BLaER1 (cell line): ENCODE measurements around the gene FAM111B.
"Not testable (repeated sequence)": the region's sequence is repeated elsewhere in the genome, so short reads cannot be mapped to it uniquely, and the experiment has no call there.

ENCODE experiments used
- H3K27ac ChIP-seq: shearing (Covaris generic); formaldehyde crosslinking; 2 replicates; pipeline ENCODE4 v1.8.1; 2022
- H3K27me3 ChIP-seq: shearing (Covaris generic); formaldehyde crosslinking; 2 replicates; pipeline ENCODE4 v1.8.1; 2022
- H3K36me3 ChIP-seq: shearing (Covaris generic); formaldehyde crosslinking; 2 replicates; pipeline ENCODE4 v1.8.1; 2022
- H3K4me1 ChIP-seq: shearing (Covaris generic); formaldehyde crosslinking; 2 replicates; pipeline ENCODE4 v1.8.1; 2022
- H3K4me2 ChIP-seq: shearing (Covaris generic); formaldehyde crosslinking; 2 replicates; pipeline ENCODE4 v1.8.1; 2022
- H3K4me3 ChIP-seq: shearing (Covaris generic); formaldehyde crosslinking; 2 replicates; pipeline ENCODE4 v1.8.1; 2022
- H3K9ac ChIP-seq: shearing (Covaris generic); formaldehyde crosslinking; 2 replicates; pipeline ENCODE4 v1.8.1; 2022
- H3K9me3 ChIP-seq: shearing (Covaris generic); formaldehyde crosslinking; 2 replicates; pipeline ENCODE4 v1.8.1; 2022
- H4K20me1 ChIP-seq: shearing (Covaris generic); formaldehyde crosslinking; 2 replicates; pipeline ENCODE4 v1.8.1; 2022
- Cebpa-rat ChIP-seq: shearing (Covaris generic); IDR thresholded peaks from 2 replicates; pipeline ENCODE4 v1.8.1; 2022

Gene FAM111B

GRCh38 chr11:59102259-59102765 is 4.7 kb upstream of the FAM111B start:
- H3K36me3 ChIP-seq = no peaks in the 10 kb centered on the region
- H4K20me1 ChIP-seq = no peaks in the 10 kb centered on the region
- no peak for TF ChIP-seq Cebpa-rat
- no peak overlapping the region; the same call in 1 of the 2 replicates for H3K9ac ChIP-seq
- no peaks in the 10 kb centered on the region for H3K9me3 ChIP-seq
- H3K4me3 ChIP-seq = peak overlapping the region; percentile 61
- H3K4me2 ChIP-seq = peak overlapping the region; percentile 72
- no peak overlapping the region for H3K27ac ChIP-seq
- H3K4me1 ChIP-seq = peaks cover 24% of the 10 kb centered on the region
- H3K27me3 ChIP-seq = no peaks in the 10 kb centered on the region

- not testable (repeated sequence) for H4K20me1 ChIP-seq, H3K9me3 ChIP-seq, H3K27me3 ChIP-seq
- Histone ChIP-seq H3K4me1 (peaks cover 52% of the 10 kb centered on the region), H3K36me3 (peaks cover 29% of the 10 kb centered on the region), H3K27ac (peak overlapping the region; percentile 78), H3K9ac (peak overlapping the region; percentile 83), H3K4me3 (peak overlapping the region; percentile 71), H3K4me2 (peak overlapping the region; percentile 87)
Observed at GRCh38 chr11:59107721-59108120, 684 bp downstream of the FAM111B start.

- Histone ChIP-seq H3K4me1 (peaks cover 36% of the 10 kb centered on the region), H3K27ac (no peak overlapping the region), H3K4me2 (no peak overlapping the region), H3K9me3 (peaks cover 44% of the 10 kb centered on the region), H3K36me3 (peaks cover 77% of the 10 kb centered on the region), H3K4me3 (no peak overlapping the region), H4K20me1 (no peaks in the 10 kb centered on the region), H3K9ac (no peak overlapping the region), H3K27me3 (no peaks in the 10 kb centered on the region)
- TF ChIP-seq Cebpa-rat = no peak
Observed at GRCh38 chr11:59112494-59112893, 5.5 kb downstream of the FAM111B start.

- Histone ChIP-seq H3K9ac (no peak overlapping the region), H3K27me3 (no peaks in the 10 kb centered on the region), H3K36me3 (peaks cover 94% of the 10 kb centered on the region), H3K9me3 (peaks cover 63% of the 10 kb centered on the region), H3K4me1 (peaks cover 17% of the 10 kb centered on the region), H3K27ac (no peak overlapping the region), H3K4me3 (no peak overlapping the region), H4K20me1 (no peaks in the 10 kb centered on the region), H3K4me2 (no peak overlapping the region)
- TF ChIP-seq Cebpa-rat = no peak
Observed at GRCh38 chr11:59114344-59114743, 7.3 kb downstream of the FAM111B start.

GRCh38 chr11:59115553-59115952 is 8.5 kb downstream of the FAM111B start:
- no peak for TF ChIP-seq Cebpa-rat
- peaks cover 5% of the 10 kb centered on the region; the same call in 1 of the 2 replicates for H3K4me1 ChIP-seq
- H3K4me2 ChIP-seq = no peak overlapping the region
- no peaks in the 10 kb centered on the region for H4K20me1 ChIP-seq
- peaks cover 70% of the 10 kb centered on the region for H3K9me3 ChIP-seq
- no peak overlapping the region for H3K9ac ChIP-seq
- no peaks in the 10 kb centered on the region for H3K27me3 ChIP-seq
- no peak overlapping the region for H3K4me3 ChIP-seq
- peaks cover 94% of the 10 kb centered on the region for H3K36me3 ChIP-seq
- no peak overlapping the region for H3K27ac ChIP-seq

- Histone ChIP-seq H4K20me1 (no peaks in the 10 kb centered on the region), H3K36me3 (peaks cover 92% of the 10 kb centered on the region), H3K4me2 (no peak overlapping the region), H3K4me1 (no peaks in the 10 kb centered on the region), H3K27ac (no peak overlapping the region), H3K27me3 (no peaks in the 10 kb centered on the region), H3K9ac (no peak overlapping the region), H3K4me3 (peak overlapping the region; percentile 34), H3K9me3 (peaks cover 89% of the 10 kb centered on the region)
- no peak for TF ChIP-seq Cebpa-rat
Observed at GRCh38 chr11:59117774-59118173, 10.7 kb downstream of the FAM111B start.

- H3K9ac ChIP-seq = no peak overlapping the region
- no peaks in the 10 kb centered on the region for H3K4me1 ChIP-seq
- H3K4me2 ChIP-seq = no peak overlapping the region
- no peak for TF ChIP-seq Cebpa-rat
- H3K36me3 ChIP-seq = peaks cover 92% of the 10 kb centered on the region
- H3K9me3 ChIP-seq = peaks cover 89% of the 10 kb centered on the region
- H4K20me1 ChIP-seq = no peaks in the 10 kb centered on the region
- no peak overlapping the region for H3K4me3 ChIP-seq
- H3K27ac ChIP-seq = no peak overlapping the region
- H3K27me3 ChIP-seq = no peaks in the 10 kb centered on the region
Observed at GRCh38 chr11:59119826-59120225, 12.8 kb downstream of the FAM111B start.

- no peak for TF ChIP-seq Cebpa-rat
- Histone ChIP-seq H3K27ac (peak overlapping the region; percentile 30; the same call in 1 of the 2 replicates), H3K4me1 (peaks cover 13% of the 10 kb centered on the region; the same call in 1 of the 2 replicates), H3K9me3 (peaks cover 26% of the 10 kb centered on the region), H3K36me3 (peaks cover 49% of the 10 kb centered on the region), H3K27me3 (no peaks in the 10 kb centered on the region), H3K4me3 (no peak overlapping the region), H3K9ac (peak overlapping the region; percentile 70), H3K4me2 (peak overlapping the region; percentile 65), H4K20me1 (no peaks in the 10 kb centered on the region)
Observed at GRCh38 chr11:59135648-59136461, 28.8 kb downstream of the FAM111B start.

GRCh38 chr11:59136551-59136950 is 29.5 kb downstream of the FAM111B start:
- H3K27me3 ChIP-seq, H3K27ac ChIP-seq, H4K20me1 ChIP-seq, H3K4me3 ChIP-seq: not testable (repeated sequence)
- H3K4me2 ChIP-seq = peak overlapping the region; percentile 65; the same call in 1 of the 2 replicates
- peaks cover 20% of the 10 kb centered on the region for H3K4me1 ChIP-seq
- peak overlapping the region; percentile 70; the same call in 1 of the 2 replicates for H3K9ac ChIP-seq
- H3K36me3 ChIP-seq = peaks cover 42% of the 10 kb centered on the region
- H3K9me3 ChIP-seq = peaks cover 19% of the 10 kb centered on the region

GRCh38 chr11:59137190-59137589 is 30.2 kb downstream of the FAM111B start:
- Histone ChIP-seq H3K27me3 (no peaks in the 10 kb centered on the region), H3K4me2 (no peak overlapping the region), H3K9me3 (peaks cover 12% of the 10 kb centered on the region), H3K4me3 (no peak overlapping the region), H3K4me1 (peaks cover 25% of the 10 kb centered on the region), H3K27ac (no peak overlapping the region), H3K36me3 (peaks cover 36% of the 10 kb centered on the region), H3K9ac (no peak overlapping the region), H4K20me1 (no peaks in the 10 kb centered on the region)
- no peak for TF ChIP-seq Cebpa-rat
